SH-SY5Y (cell line): ENCODE data around the gene KCNT2.

Experiments
- GATA2 ChIP-seq: IDR thresholded peaks from 2 replicates; pipeline ENCODE4 v1.6.1; 2011; ENCODE audit warnings: mild to moderate bottlenecking, low read depth, low read length
- GATA3 ChIP-seq: IDR thresholded peaks from 2 replicates; pipeline ENCODE4 v1.6.1; 2011; ENCODE audit warnings: low read depth, mild to moderate bottlenecking, low read length, moderate library complexity

DNA sequence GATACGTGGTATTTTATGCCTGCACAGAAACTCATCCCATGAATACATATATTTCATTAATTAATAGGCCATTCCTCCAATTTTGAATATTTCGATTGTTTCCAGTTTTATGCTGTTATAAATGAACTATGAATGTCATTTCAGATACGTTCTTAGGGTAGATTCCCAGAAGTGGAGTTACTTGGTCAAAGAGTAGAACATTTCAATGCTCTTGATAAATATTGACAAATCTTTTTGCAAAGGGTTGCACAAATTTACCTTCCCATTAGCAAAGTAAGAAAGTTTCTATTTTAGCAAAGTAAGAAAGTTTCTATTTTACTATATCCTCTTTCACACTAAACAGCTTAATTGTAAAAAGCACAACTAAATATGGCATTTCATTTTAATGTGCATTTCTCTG, 48.9 kb downstream of the KCNT2 start:
- TF ChIP-seq GATA2, result no peak
- no peak for TF ChIP-seq GATA3
